Activated naive CD4-positive, alpha-beta T cell treated with anti-CD3 and anti-CD28 coated beads, Interleukin-2, amount 10 ng/mL, durations not matched to agents 7 days and 5 days (primary cell): Measurements from ENCODE around the gene ZNF664.
A peak's percentile ranks its signal among the peaks of the same experiment; 100 is the strongest.

Experiments used
- CTCF ChIA-PET: fragments of 350-600 bp; sonication (Branson Sonifier 250); formaldehyde crosslinking; loops from one replicate; lab custom pipeline; 2021; ENCODE audit warnings: antibody characterized with exemption; lab: Charles Lee
- DNase-seq: peaks from one replicate; pipeline ENCODE4 v3.0.0-alpha.2; 2020
- H3K27ac Mint-ChIP-seq: one replicate; pipeline ENCODE4 v1.8.0; 2021; ENCODE audit warnings: mild to moderate bottlenecking, moderate library complexity, mixed read lengths
- H3K27me3 Mint-ChIP-seq: one replicate; pipeline ENCODE4 v1.8.0; 2021; ENCODE audit warnings: mild to moderate bottlenecking, mixed read lengths
- H3K36me3 Mint-ChIP-seq: one replicate; pipeline ENCODE4 v1.8.0; 2021; ENCODE audit warnings: mixed read lengths
- H3K4me1 Mint-ChIP-seq: one replicate; pipeline ENCODE4 v1.8.0; 2021; ENCODE audit warnings: mixed read lengths
- H3K4me3 Mint-ChIP-seq: one replicate; pipeline ENCODE4 v1.8.0; 2021; ENCODE audit warnings: mild to moderate bottlenecking, moderate library complexity, mixed read lengths
- H3K9me3 Mint-ChIP-seq: one replicate; pipeline ENCODE4 v1.8.0; 2021; ENCODE audit warnings: mixed read lengths

ZNF664 gene

DNA sequence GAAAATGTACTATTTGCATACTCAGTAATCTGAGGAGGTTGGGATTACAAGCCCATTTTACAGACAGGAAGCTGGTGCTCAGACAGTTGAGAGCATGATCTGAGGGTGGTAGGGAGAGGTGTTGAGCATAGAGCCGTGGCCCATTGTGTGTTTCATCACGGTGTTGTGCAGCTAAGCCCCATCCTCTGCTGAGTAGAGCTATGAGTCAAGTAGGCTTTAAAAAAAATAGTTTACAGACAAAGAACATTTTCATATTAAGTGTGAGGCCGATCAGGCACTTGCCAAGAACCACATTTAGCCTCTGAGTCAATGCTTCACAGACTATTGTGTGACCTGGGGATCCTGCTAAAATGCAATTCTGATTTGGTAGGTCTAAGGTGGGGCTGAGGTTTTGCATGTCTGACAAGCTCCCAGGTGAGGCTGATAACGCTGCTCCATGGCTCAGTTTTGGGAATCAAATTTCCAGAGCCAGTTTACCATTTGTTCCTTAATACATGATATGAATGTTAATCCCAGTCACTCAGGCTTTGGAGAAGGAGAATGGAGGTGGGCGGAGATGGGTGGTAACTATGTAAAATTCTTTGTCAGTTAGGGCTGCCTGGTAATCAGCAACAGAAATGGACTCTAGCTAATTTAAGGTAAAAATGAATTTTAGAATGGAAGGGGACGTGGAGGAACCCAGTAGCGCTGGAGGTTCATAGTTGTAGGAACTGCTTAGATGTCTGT, 22.2 kb downstream of the ZNF664 start:
- no peaks in the 10 kb centered on the region for H3K27me3 Mint-ChIP-seq
- no peak overlapping the region for H3K27ac Mint-ChIP-seq
- peaks cover 16% of the 10 kb centered on the region for H3K36me3 Mint-ChIP-seq
- no peaks in the 10 kb centered on the region for H3K9me3 Mint-ChIP-seq
- no peak overlapping the region for H3K4me3 Mint-ChIP-seq
- DNase-seq: no peak
- peaks cover 27% of the 10 kb centered on the region for H3K4me1 Mint-ChIP-seq
- CTCF ChIA-PET: no interaction called here

- no peaks in the 10 kb centered on the region for H3K27me3 Mint-ChIP-seq
- H3K4me3 Mint-ChIP-seq: no peak overlapping the region
- no peaks in the 10 kb centered on the region for H3K9me3 Mint-ChIP-seq
- no peak for DNase-seq
- H3K27ac Mint-ChIP-seq: no peak overlapping the region
- peaks cover 12% of the 10 kb centered on the region for H3K36me3 Mint-ChIP-seq
- peaks cover 21% of the 10 kb centered on the region for H3K4me1 Mint-ChIP-seq
- CTCF ChIA-PET: interaction anchor here (0.5 to 1.4 kb wide), 4 partner anchors 10 to 186 kb away, joined by 3 to 4 read pairs (median 4); no protein-coding TSS in a partner anchor
Observed at GRCh38 chr12:123996581-123996980, 23.6 kb downstream of the ZNF664 start.

DNA sequence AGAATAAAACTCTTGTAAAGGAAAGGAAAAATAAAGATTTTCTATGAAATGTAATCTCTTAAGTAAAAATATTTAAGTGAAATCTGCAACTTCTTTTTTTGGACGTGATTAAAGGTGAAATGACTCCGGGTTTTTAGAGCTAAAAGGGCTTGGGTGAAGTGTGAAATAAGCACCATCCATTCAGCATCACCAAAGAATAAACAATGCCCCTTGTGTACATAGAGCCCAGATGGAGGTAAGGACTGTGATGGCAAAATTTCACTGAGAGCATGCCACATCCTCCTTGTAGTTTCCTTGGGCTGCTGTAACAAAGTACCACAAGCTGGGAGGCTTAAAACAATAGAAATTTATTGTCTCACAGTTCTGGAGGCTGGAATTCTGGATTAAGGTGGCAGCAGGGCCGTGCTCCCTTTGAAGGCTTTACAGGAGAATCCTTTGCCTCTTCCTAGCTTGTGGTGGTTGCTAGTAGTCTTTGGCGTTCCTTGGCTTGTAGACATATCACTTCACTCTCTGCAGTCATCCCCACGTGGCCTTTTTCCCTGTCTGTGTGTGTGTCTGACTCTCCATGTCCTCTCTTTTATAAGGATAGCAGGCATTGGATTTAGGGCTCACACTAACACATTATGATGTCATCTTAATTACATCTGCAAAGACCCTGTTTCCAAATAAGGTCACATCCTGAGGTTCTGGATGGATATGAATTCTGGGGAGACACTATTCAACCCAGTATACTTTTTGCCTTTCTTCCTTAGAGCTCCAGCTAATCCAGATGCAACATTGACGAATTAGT, 24.2 kb downstream of the ZNF664 start:
- Mint-ChIP-seq H3K9me3 (no peaks in the 10 kb centered on the region), H3K27ac (no peak overlapping the region), H3K27me3 (no peaks in the 10 kb centered on the region), H3K36me3 (peaks cover 7% of the 10 kb centered on the region), H3K4me3 (no peak overlapping the region), H3K4me1 (peaks cover 21% of the 10 kb centered on the region)
- no peak for DNase-seq
- CTCF ChIA-PET: interaction anchor here (1.2 to 1.4 kb wide), 3 partner anchors 9 to 186 kb away, joined by 3 to 4 read pairs (median 4); no protein-coding TSS in a partner anchor

- CTCF ChIA-PET: interaction anchor here (1.4 kb wide), 1 partner anchor 187 kb away, joined by 3 read pairs; no protein-coding TSS in a partner anchor
- H3K4me1 Mint-ChIP-seq: peaks cover 21% of the 10 kb centered on the region
- no peak overlapping the region for H3K4me3 Mint-ChIP-seq
- DNase-seq: no peak
- H3K27me3 Mint-ChIP-seq: no peaks in the 10 kb centered on the region
- H3K36me3 Mint-ChIP-seq: peaks cover 7% of the 10 kb centered on the region
- no peak overlapping the region for H3K27ac Mint-ChIP-seq
- H3K9me3 Mint-ChIP-seq: no peaks in the 10 kb centered on the region
Observed at GRCh38 chr12:123997908-123998307, 24.9 kb downstream of the ZNF664 start.

GRCh38 chr12:123998344-123998990, 25.5 kb downstream of the ZNF664 start:
- no peaks in the 10 kb centered on the region for H3K9me3 Mint-ChIP-seq
- H3K27ac Mint-ChIP-seq: no peak overlapping the region
- no peaks in the 10 kb centered on the region for H3K27me3 Mint-ChIP-seq
- CTCF ChIA-PET: interaction anchor here (1.1 kb wide), 1 partner anchor 15 kb away, joined by 3 read pairs; no protein-coding TSS in a partner anchor
- H3K36me3 Mint-ChIP-seq: peaks cover 7% of the 10 kb centered on the region
- H3K4me1 Mint-ChIP-seq: peaks cover 21% of the 10 kb centered on the region
- H3K4me3 Mint-ChIP-seq: no peak overlapping the region
- no peak for DNase-seq

GRCh38 chr12:123998991-123999359, 26.0 kb downstream of the ZNF664 start:
- Mint-ChIP-seq H3K4me3 (no peak overlapping the region), H3K27me3 (no peaks in the 10 kb centered on the region), H3K36me3 (peaks cover 7% of the 10 kb centered on the region), H3K27ac (no peak overlapping the region), H3K9me3 (no peaks in the 10 kb centered on the region), H3K4me1 (peaks cover 21% of the 10 kb centered on the region)
- CTCF ChIA-PET: interaction anchor here (1.1 kb wide), 1 partner anchor 15 kb away, joined by 3 read pairs; no protein-coding TSS in a partner anchor
- no peak for DNase-seq

DNA sequence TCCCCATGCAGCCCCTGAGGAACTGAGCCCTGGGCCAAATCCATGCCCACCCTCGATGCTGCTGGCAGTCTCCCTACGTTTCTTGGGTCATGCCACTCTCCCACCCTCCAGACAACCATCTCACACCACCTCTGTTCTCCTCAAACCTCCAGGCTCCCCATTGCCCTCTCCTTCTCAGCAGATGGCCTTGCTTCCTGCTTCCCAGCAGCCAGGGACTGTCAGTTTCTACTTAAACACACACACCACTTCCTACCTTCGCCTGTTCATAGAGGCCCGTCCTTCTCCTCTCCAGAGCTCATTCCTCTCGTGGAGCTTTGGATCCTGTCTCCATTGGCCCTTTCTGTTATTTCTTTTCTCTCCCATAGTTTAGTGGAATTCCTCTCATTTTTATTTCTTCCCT, 27.1 kb downstream of the ZNF664 start:
- Mint-ChIP-seq H3K36me3 (peaks cover 7% of the 10 kb centered on the region), H3K9me3 (no peaks in the 10 kb centered on the region), H3K27me3 (no peaks in the 10 kb centered on the region), H3K4me3 (no peak overlapping the region), H3K27ac (no peak overlapping the region), H3K4me1 (peaks cover 17% of the 10 kb centered on the region)
- CTCF ChIA-PET: no interaction called here
- DNase-seq: no peak

- H3K27ac Mint-ChIP-seq: no peak overlapping the region
- CTCF ChIA-PET: interaction anchor here (0.8 to 0.9 kb wide), 3 partner anchors 15 to 34 kb away, joined by 3 to 4 read pairs (median 3); no protein-coding TSS in a partner anchor
- H3K4me1 Mint-ChIP-seq: peaks cover 21% of the 10 kb centered on the region
- H3K36me3 Mint-ChIP-seq: peaks cover 7% of the 10 kb centered on the region
- no peak overlapping the region for H3K4me3 Mint-ChIP-seq
- no peaks in the 10 kb centered on the region for H3K27me3 Mint-ChIP-seq
- no peaks in the 10 kb centered on the region for H3K9me3 Mint-ChIP-seq
- DNase-seq: no peak
Observed at GRCh38 chr12:124001343-124001742, 28.3 kb downstream of the ZNF664 start.

DNA sequence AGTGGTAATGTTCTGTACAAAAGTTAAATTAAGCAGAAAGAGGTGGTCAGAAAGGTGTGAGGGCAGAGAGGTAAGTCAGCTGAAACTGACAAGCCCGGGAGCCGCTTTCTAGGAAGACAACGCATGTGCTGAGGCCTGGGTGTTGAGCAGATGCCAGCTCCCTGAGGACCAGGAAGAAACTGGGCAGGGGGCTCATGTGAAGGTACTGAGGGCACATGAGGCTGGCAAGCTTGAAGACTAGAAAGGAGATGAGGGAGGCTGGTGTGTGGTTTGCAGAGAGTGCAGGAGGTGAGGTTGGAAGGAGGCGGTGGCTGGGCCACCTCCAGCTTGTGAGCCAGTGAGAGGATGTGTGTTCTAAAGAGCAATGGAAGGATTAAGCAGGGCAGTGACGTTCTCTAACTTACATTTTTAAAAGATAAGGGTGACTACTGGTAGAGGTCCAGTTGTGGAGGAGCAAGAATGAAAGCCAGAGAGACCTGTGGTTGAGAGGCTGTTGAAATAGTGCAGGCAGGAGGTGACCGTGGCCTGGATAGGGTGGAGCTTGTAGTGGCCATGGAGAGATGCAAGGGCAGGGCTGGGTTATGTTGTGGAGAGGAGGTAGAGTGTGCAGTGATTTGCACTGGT, 29.1 kb downstream of the ZNF664 start:
- H3K4me3 Mint-ChIP-seq: no peak overlapping the region
- H3K36me3 Mint-ChIP-seq: peaks cover 9% of the 10 kb centered on the region
- no peaks in the 10 kb centered on the region for H3K9me3 Mint-ChIP-seq
- no peaks in the 10 kb centered on the region for H3K27me3 Mint-ChIP-seq
- no peak overlapping the region for H3K27ac Mint-ChIP-seq
- no peak for DNase-seq
- peaks cover 22% of the 10 kb centered on the region for H3K4me1 Mint-ChIP-seq
- CTCF ChIA-PET: interaction anchor here (0.5 to 1.2 kb wide), 5 partner anchors 15 to 34 kb away, joined by 3 to 4 read pairs (median 3); no protein-coding TSS in a partner anchor

GRCh38 chr12:124002654-124003053, 29.6 kb downstream of the ZNF664 start:
- Mint-ChIP-seq H3K4me1 (peaks cover 22% of the 10 kb centered on the region), H3K4me3 (no peak overlapping the region), H3K27ac (no peak overlapping the region), H3K27me3 (no peaks in the 10 kb centered on the region), H3K9me3 (no peaks in the 10 kb centered on the region), H3K36me3 (peaks cover 10% of the 10 kb centered on the region)
- CTCF ChIA-PET: interaction anchor here (0.5 to 1.2 kb wide), 2 partner anchors 16 to 29 kb away, joined by 3 read pairs; no protein-coding TSS in a partner anchor
- no peak for DNase-seq

DNA sequence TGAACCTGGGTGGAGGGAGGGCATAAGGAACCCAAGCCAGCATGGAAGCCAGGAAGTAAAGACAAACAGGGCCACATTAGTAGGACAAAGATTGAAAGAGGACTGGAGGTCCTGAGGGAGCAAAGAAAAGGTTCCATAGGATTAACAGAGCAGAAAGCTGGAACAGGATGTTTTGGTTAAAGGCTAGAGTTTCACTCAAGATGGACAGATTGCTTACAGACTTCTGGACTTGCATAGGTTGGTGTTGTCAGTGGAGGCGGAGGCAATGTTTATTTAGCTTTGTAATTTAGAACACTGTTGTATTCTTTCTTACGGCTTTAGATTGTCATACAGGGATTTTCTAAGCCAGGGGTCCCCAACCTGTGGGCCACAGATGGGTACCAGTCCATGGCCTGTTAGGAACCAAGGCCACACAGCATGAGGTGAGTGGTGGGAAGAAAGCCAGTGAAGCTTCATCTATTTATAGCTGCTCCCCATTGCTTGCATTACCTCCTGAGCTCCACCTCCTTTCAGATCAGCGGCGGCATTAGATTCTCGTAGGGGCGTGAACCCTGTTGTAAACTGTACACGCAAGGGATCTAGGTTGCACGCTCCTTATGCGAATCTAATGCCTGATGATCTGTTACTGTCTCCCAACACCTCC, 31.3 kb downstream of the ZNF664 start:
- Mint-ChIP-seq H3K27ac (no peak overlapping the region), H3K4me1 (peaks cover 30% of the 10 kb centered on the region), H3K36me3 (peaks cover 9% of the 10 kb centered on the region), H3K27me3 (no peaks in the 10 kb centered on the region), H3K9me3 (no peaks in the 10 kb centered on the region), H3K4me3 (no peak overlapping the region)
- no peak for DNase-seq
- CTCF ChIA-PET: interaction anchor here (0.9 to 1.4 kb wide), 3 partner anchors 13 to 28 kb away, joined by 3 to 4 read pairs (median 4); no protein-coding TSS in a partner anchor

GRCh38 chr12:124006085-124006845, 33.2 kb downstream of the ZNF664 start:
- CTCF ChIA-PET: interaction anchor here (0.6 to 1.8 kb wide), 9 partner anchors 9 to 589 kb away, joined by 3 to 10 read pairs (median 3); no protein-coding TSS in a partner anchor
- peak; percentile 69 for DNase-seq

More at GRCh38 chr12:124006085-124006845, 33.2 kb downstream of the ZNF664 start:
- peaks cover 16% of the 10 kb centered on the region for H3K36me3 Mint-ChIP-seq
- peaks cover 38% of the 10 kb centered on the region for H3K4me1 Mint-ChIP-seq
- peak overlapping the region; percentile 17 for H3K4me3 Mint-ChIP-seq
- H3K27me3 Mint-ChIP-seq: no peaks in the 10 kb centered on the region
- no peaks in the 10 kb centered on the region for H3K9me3 Mint-ChIP-seq
- peak overlapping the region; percentile 89 for H3K27ac Mint-ChIP-seq
